Subcutaneous adipose tissue (tissue), 4 donors: Measurements from ENCODE around the gene RRP7A. TPM values are rescaled to one million over a fixed set of nuclear protein-coding genes. Genes with fewer than 3 reads are reported as not detected.

Experiments
- CTCF ChIP-seq: fragments of 450-650 bp; IDR thresholded peaks from one replicate; pipeline ENCODE4 v1.5.1; 2016; ENCODE audit warnings: low read depth, mild to moderate bottlenecking, control low read depth, antibody characterized with exemption, moderate library complexity
- total RNA-seq, 4 donors: library from RNA; depleted of rRNA; stranded (reverse); fragments of >200 nt; gene quantifications; one replicate each; pipeline ENCODE4 v1.1.0, GENCODE V29; 2016

RRP7A gene
- total RNA-seq, 4 donors from 2014 or later, result 10.9 to 29.4 (median 17.4) TPM

- no peak for TF ChIP-seq CTCF
Observed at GRCh38 chr22:42509548-42509947, 10.0 kb downstream of the RRP7A start.

- no peak for TF ChIP-seq CTCF
Observed at GRCh38 chr22:42500836-42501179, 18.8 kb downstream of the RRP7A start.

- TF ChIP-seq CTCF, result no peak
Observed at GRCh38 chr22:42500161-42500835, 19.3 kb downstream of the RRP7A start.

GRCh38 chr22:42493393-42493792, 26.2 kb downstream of the RRP7A start:
- no peak for TF ChIP-seq CTCF

- no peak for TF ChIP-seq CTCF
Observed at GRCh38 chr22:42492323-42492690, 27.3 kb downstream of the RRP7A start.

GRCh38 chr22:42490243-42490832, 29.3 kb downstream of the RRP7A start:
- TF ChIP-seq CTCF, result no peak

- no peak for TF ChIP-seq CTCF
Observed at GRCh38 chr22:42489000-42489399, 30.6 kb downstream of the RRP7A start.
